Hepatocyte (in vitro differentiated cells): Measurements from ENCODE around the gene CDHR2. TPM values are rescaled to one million over a fixed set of nuclear protein-coding genes. Genes with fewer than 3 reads are reported as not detected.

Source experiments
- DNase-seq: peaks from one replicate; pipeline ENCODE4 v3.0.0-alpha.2; 2016; ENCODE audit warnings: low spot score
- H2AFZ ChIP-seq: fragments of 200-600 bp; sonication (generic); 2 replicates; pipeline ENCODE4 v1.6.0; 2016; ENCODE audit warnings: antibody characterized with exemption, mild to moderate bottlenecking
- H3K27ac ChIP-seq: fragments of 200-600 bp; sonication (generic); 2 replicates; pipeline ENCODE4 v1.5.1; 2016; ENCODE audit warnings: mild to moderate bottlenecking
- H3K27me3 ChIP-seq: fragments of 200-600 bp; sonication (generic); 2 replicates; pipeline ENCODE4 v1.6.1; 2016
- H3K36me3 ChIP-seq: fragments of 200-600 bp; sonication (generic); replicated peaks from 2 replicates; pipeline ENCODE4 v1.5.1; 2016; ENCODE audit warnings: low read depth; ENCODE audit not compliant: insufficient read depth
- H3K4me1 ChIP-seq: fragments of 200-600 bp; sonication (generic); 2 replicates; pipeline ENCODE4 v1.5.1; 2016; ENCODE audit warnings: mild to moderate bottlenecking, moderate library complexity; ENCODE audit not compliant: insufficient read depth
- H3K4me2 ChIP-seq: fragments of 200-600 bp; sonication (generic); 2 replicates; pipeline ENCODE4 v1.6.0; 2016
- H3K4me3 ChIP-seq: fragments of 200-600 bp; sonication (generic); 2 replicates; pipeline ENCODE4 v1.5.1; 2016; ENCODE audit warnings: mild to moderate bottlenecking
- H3K79me2 ChIP-seq: fragments of 200-600 bp; sonication (generic); 2 replicates; pipeline ENCODE4 v1.6.0; 2017; ENCODE audit warnings: mild to moderate bottlenecking
- H3K9me2 ChIP-seq: fragments of 200-600 bp; sonication (generic); replicated peaks from 2 replicates; pipeline ENCODE4 v1.6.0; 2017; ENCODE audit warnings: mild to moderate bottlenecking; ENCODE audit not compliant: insufficient read depth
- H3K9me3 ChIP-seq: fragments of 200-600 bp; sonication (generic); 2 replicates; pipeline ENCODE4 v1.5.1; 2016; ENCODE audit warnings: low read depth, mild to moderate bottlenecking
- H4K20me1 ChIP-seq: fragments of 200-600 bp; sonication (generic); 2 replicates; pipeline ENCODE4 v1.6.0; 2016; ENCODE audit warnings: mild to moderate bottlenecking; ENCODE audit not compliant: insufficient read depth, poor library complexity, severe bottlenecking
- CTCF ChIP-seq: fragments of 200-600 bp; sonication (generic); IDR thresholded peaks from 2 replicates; pipeline ENCODE4 v1.5.1; 2016; ENCODE audit warnings: antibody characterized with exemption, mild to moderate bottlenecking; ENCODE audit not compliant: poor library complexity
- EZH2 ChIP-seq: fragments of 200-600 bp; sonication (generic); IDR thresholded peaks from 2 replicates; pipeline ENCODE4 v1.6.1; 2016; ENCODE audit warnings: antibody characterized with exemption, mild to moderate bottlenecking, borderline replicate concordance
- EZH2phosphoT487 ChIP-seq: fragments of 200-600 bp; sonication (generic); IDR thresholded peaks from one replicate; pipeline ENCODE4 v1.6.1; 2018; ENCODE audit warnings: antibody characterized with exemption, mild to moderate bottlenecking, low read depth, moderate library complexity; ENCODE audit not compliant: unreplicated experiment, severe bottlenecking
- WGBS: methylation state at CpG from one replicate; pipeline ENCODE4 v1.1.6; 2016; ENCODE audit warnings: low lambda C conversion rate; ENCODE audit errors: missing lambda C conversion rate; 5-methylcytosine and 5-hydroxymethylcytosine counted together
- polyA plus RNA-seq: library from polyadenylated mRNA; unstranded; fragments of >200 nt; fragmentation: Nextera tagmentation; extraction: Ambion mirVana; gene quantifications from 2 replicates; pipeline ENCODE4 v1.2.1, GENCODE V29; 2016
- total RNA-seq: library from RNA; depleted of rRNA; stranded (reverse); fragments of >200 nt; gene quantifications from 2 replicates; pipeline ENCODE4 v1.2.3, GENCODE V29; 2014

The CDHR2 gene
- total and polyA plus RNA-seq, 2 experiments from 2014 or later: 28.3 to 29.8 TPM

- Histone ChIP-seq H3K4me1 (peaks cover 44% of the 10 kb centered on the region), H4K20me1 (peaks cover 23% of the 10 kb centered on the region), H3K79me2 (peaks cover 41% of the 10 kb centered on the region), H3K27ac (peak overlapping the region; percentile 85), H3K9me3 (no peaks in the 10 kb centered on the region), H3K4me3 (no peak overlapping the region), H3K27me3 (no peaks in the 10 kb centered on the region), H3K36me3 (no peaks in the 10 kb centered on the region), H2AFZ (peak overlapping the region; percentile 30), H3K9me2 (no peaks in the 10 kb centered on the region), H3K4me2 (peak overlapping the region; percentile 75)
- peak; percentile 25 for DNase-seq
- no peak for TF ChIP-seq EZH2phosphoT487
- TF ChIP-seq CTCF: peak; percentile 20
- TF ChIP-seq EZH2: no peak
- WGBS: 27% methylated on average over 13 of the region's 13 CpGs
Observed at GRCh38 chr5:176538230-176538988, 10.7 kb upstream of the CDHR2 start.

GRCh38 chr5:176538989-176539384 is 10.2 kb upstream of the CDHR2 start:
- 85% methylated on average over 5 of the region's 5 CpGs for WGBS
- DNase-seq: no peak
- no peak for TF ChIP-seq EZH2phosphoT487
- no peak for TF ChIP-seq CTCF
- TF ChIP-seq EZH2: no peak
- Histone ChIP-seq H4K20me1 (peaks cover 17% of the 10 kb centered on the region), H3K9me3 (no peaks in the 10 kb centered on the region), H3K4me3 (no peak overlapping the region), H3K9me2 (no peaks in the 10 kb centered on the region), H3K4me2 (no peak overlapping the region), H3K4me1 (peaks cover 43% of the 10 kb centered on the region), H3K27me3 (no peaks in the 10 kb centered on the region), H2AFZ (no peak overlapping the region), H3K27ac (peak overlapping the region; percentile 85), H3K36me3 (no peaks in the 10 kb centered on the region), H3K79me2 (peaks cover 35% of the 10 kb centered on the region)

DNA sequence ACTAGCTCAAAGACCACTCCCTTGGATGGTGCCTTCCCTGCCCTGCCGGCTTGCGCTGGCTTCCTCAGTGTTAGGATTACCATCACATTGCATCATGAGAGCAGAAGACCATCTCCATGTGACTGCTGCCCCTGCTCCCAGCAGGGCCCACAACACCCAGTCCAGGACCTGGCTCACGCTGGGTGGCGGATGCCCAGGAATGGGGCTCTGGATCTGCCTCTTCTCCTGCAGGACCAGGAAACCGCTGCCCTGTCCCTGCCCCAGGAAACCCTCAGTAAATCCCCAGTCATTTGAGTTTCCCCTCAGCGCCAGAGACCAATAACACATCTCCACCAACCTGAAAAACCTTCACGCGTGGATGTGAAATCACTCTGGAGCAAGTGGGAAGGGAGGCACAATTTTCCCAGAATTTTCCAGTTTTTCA is 8.7 kb upstream of the CDHR2 start:
- TF ChIP-seq EZH2phosphoT487 (no peak), EZH2 (no peak), CTCF (no peak)
- 91% methylated on average over 8 of the region's 8 CpGs for WGBS
- H3K4me1 ChIP-seq: peaks cover 37% of the 10 kb centered on the region

More for the DNA sequence above, 8.7 kb upstream of the CDHR2 start:
- Histone ChIP-seq H4K20me1 (peaks cover 2% of the 10 kb centered on the region), H3K36me3 (no peaks in the 10 kb centered on the region), H3K27me3 (no peaks in the 10 kb centered on the region), H2AFZ (no peak overlapping the region), H3K4me3 (no peak overlapping the region), H3K79me2 (peaks cover 20% of the 10 kb centered on the region), H3K9me3 (no peaks in the 10 kb centered on the region), H3K9me2 (no peaks in the 10 kb centered on the region), H3K27ac (no peak overlapping the region), H3K4me2 (no peak overlapping the region)
- DNase-seq: no peak
